HL-60 (cell line): ENCODE measurements around the gene RAB31.

Experiments used
- CTCF ChIP-seq: IDR thresholded peaks from one replicate; pipeline ENCODE4 v1.5.1; 2011; ENCODE audit warnings: low read length, control low read depth, inconsistent platforms; ENCODE audit not compliant: insufficient read depth
- GABPA ChIP-seq: IDR thresholded peaks from 2 replicates; pipeline ENCODE4 v1.6.1; 2012; ENCODE audit warnings: low read depth
- POLR2AphosphoS5 ChIP-seq: IDR thresholded peaks from 2 replicates; pipeline ENCODE4 v1.6.1; 2012; ENCODE audit warnings: low read depth

- no peak for TF ChIP-seq CTCF
- peak; percentile 80 for TF ChIP-seq POLR2AphosphoS5
- no peak for TF ChIP-seq GABPA
Measured at GRCh38 chr18:9779630-9780029, 71.5 kb downstream of the RAB31 start.
